Lower leg skin (tissue), 3 donors: ENCODE measurements around the gene SLC2A5.

Experiments used
- CTCF ChIP-seq, 3 donors: fragments of 450-650 bp; IDR thresholded peaks; one replicate each; pipeline ENCODE4 v1.5.1; 2016; ENCODE audit warnings: antibody characterized with exemption in 3 of 3, mild to moderate bottlenecking in 3 of 3, moderate library complexity in 2 of 3
- POLR2A ChIP-seq, 2 donors: fragments of 450-650 bp; IDR thresholded peaks; one replicate each; pipeline ENCODE4 v1.6.1; 2016 to 2017; ENCODE audit warnings: antibody characterized with exemption in 2 of 2, mild to moderate bottlenecking in 1 of 2, moderate library complexity in 1 of 2

GRCh38 chr1:9035226-9035625, 34.2 kb downstream of the SLC2A5 start:
- TF ChIP-seq CTCF (IDR thresholded peaks at IDR 0.05) = no peak
- TF ChIP-seq POLR2A (IDR thresholded peaks at IDR 0.05) = no peak
